IMR-90 (cell line): Measurements from ENCODE around the gene ERP27. TPM values are rescaled to one million over a fixed set of nuclear protein-coding genes. Genes with fewer than 3 reads are reported as not detected.

Experiments used
- ATAC-seq: fragments of 200-7000 bp; cut with Tn5 transposase; 2 replicates; pipeline ENCODE4 v1.9.1; 2020; ENCODE audit warnings: low read depth, mild to moderate bottlenecking, moderate library complexity
- BruUV-seq: library from RNA; stranded (reverse); fragments of 400-500 nt; replicated peaks from 2 replicates; lab custom pipeline; 2021; lab: Mats Ljungman, UMichigan
- CTCF ChIA-PET: fragments of 300-600 bp; formaldehyde crosslinking; extraction: SDS; loops from one replicate; lab custom pipeline; 2021; ENCODE audit warnings: antibody characterized with exemption; lab: Yijun Ruan, JAX
- POLR2A ChIA-PET: fragments of 300-600 bp; sonication (Branson Sonifier 250); formaldehyde crosslinking; loops from one replicate; lab custom pipeline; 2022; ENCODE audit warnings: antibody characterized with exemption; ENCODE audit not compliant: unreplicated experiment; lab: Charles Lee
- DNase-seq: peaks from one replicate; pipeline ENCODE4 v3.0.0; 2013
- H2AFZ ChIP-seq: replicated peaks from 2 replicates; pipeline ENCODE3; 2013; ENCODE audit warnings: low read length, mild to moderate bottlenecking; ENCODE audit not compliant: poor library complexity
- H2AK5ac ChIP-seq: 2 replicates; pipeline ENCODE4 v1.6.1; 2013; ENCODE audit warnings: low read depth, low read length, inconsistent platforms
- H2AK9ac ChIP-seq: replicated peaks from 2 replicates; pipeline ENCODE3; 2013; ENCODE audit warnings: mild to moderate bottlenecking, low read depth, low read length, moderate library complexity; ENCODE audit not compliant: poor library complexity
- H2BK120ac ChIP-seq: 2 replicates; pipeline ENCODE4 v1.6.1; 2013; ENCODE audit warnings: low read depth, low read length, inconsistent platforms
- H2BK15ac ChIP-seq: 3 replicates; pipeline ENCODE4 v1.6.1; 2013; ENCODE audit warnings: low read depth, low read length, inconsistent platforms
- H2BK20ac ChIP-seq: 2 replicates; pipeline ENCODE4 v1.6.1; 2013; ENCODE audit warnings: low read depth, mild to moderate bottlenecking, inconsistent platforms, low read length, moderate library complexity
- H2BK5ac ChIP-seq: 2 replicates; pipeline ENCODE4 v1.6.1; 2013; ENCODE audit warnings: mild to moderate bottlenecking, low read depth, low read length, inconsistent platforms; ENCODE audit not compliant: poor library complexity, severe bottlenecking
- H3K14ac ChIP-seq: replicated peaks from 2 replicates; pipeline ENCODE4 v1.6.1; 2013; ENCODE audit warnings: low read depth, low read length, inconsistent platforms
- H3K18ac ChIP-seq: 2 replicates; pipeline ENCODE4 v1.6.1; 2013; ENCODE audit warnings: low read depth, low read length, control low read depth
- H3K23ac ChIP-seq: 2 replicates; pipeline ENCODE4 v1.6.1; 2013; ENCODE audit warnings: low read depth, low read length, inconsistent platforms
- H3K27ac ChIP-seq: 2 replicates; pipeline ENCODE4 v1.5.1; 2013; ENCODE audit warnings: mild to moderate bottlenecking, control low read depth, low read length; ENCODE audit not compliant: insufficient read depth
- H3K27me3 ChIP-seq: 2 replicates; pipeline ENCODE4 v1.6.1; 2013; ENCODE audit warnings: low read length; ENCODE audit not compliant: control insufficient read depth, insufficient read depth
- H3K36me3 ChIP-seq: 2 replicates; pipeline ENCODE4 v1.6.1; 2013; ENCODE audit warnings: low read length, mixed read lengths; ENCODE audit not compliant: control insufficient read depth, insufficient read depth
- H3K4ac ChIP-seq: 2 replicates; pipeline ENCODE4 v1.6.1; 2013; ENCODE audit warnings: low read depth, low read length, inconsistent platforms
- H3K4me1 ChIP-seq: 2 replicates; pipeline ENCODE4 v1.6.1; 2013; ENCODE audit warnings: low read length, mixed read lengths; ENCODE audit not compliant: control insufficient read depth, insufficient read depth
- H3K4me2 ChIP-seq: 2 replicates; pipeline ENCODE4 v1.6.1; 2013; ENCODE audit warnings: low read depth, mild to moderate bottlenecking, control low read depth, low read length, moderate library complexity
- H3K4me3 ChIP-seq: 2 replicates; pipeline ENCODE4 v1.5.1; 2013; ENCODE audit warnings: low read depth, mild to moderate bottlenecking, control low read depth, low read length, moderate library complexity; ENCODE audit not compliant: insufficient read depth
- H3K56ac ChIP-seq: 2 replicates; pipeline ENCODE4 v1.6.1; 2013; ENCODE audit warnings: low read length, inconsistent platforms; ENCODE audit not compliant: insufficient read depth; ENCODE audit errors: extremely low read depth
- H3K79me1 ChIP-seq, 2 experiments: 2 replicates each; pipeline ENCODE4 v1.6.1; 2013; ENCODE audit warnings: low read length in 2 of 2, inconsistent platforms in 1 of 2, low read depth in 1 of 2
- H3K9ac ChIP-seq: 2 replicates; pipeline ENCODE4 v1.6.1; 2013; ENCODE audit warnings: low read depth, low read length, control low read depth
- H3K9me1 ChIP-seq: 2 replicates; pipeline ENCODE4 v1.6.1; 2013; ENCODE audit warnings: low read length, inconsistent platforms; ENCODE audit not compliant: insufficient read depth
- H3K9me3 ChIP-seq: 2 replicates; pipeline ENCODE4 v1.6.1; 2013; ENCODE audit warnings: low read length; ENCODE audit not compliant: control insufficient read depth, insufficient read depth
- H4K20me1 ChIP-seq: 2 replicates; pipeline ENCODE4 v1.6.1; 2013; ENCODE audit warnings: low read length, inconsistent platforms; ENCODE audit not compliant: insufficient read depth
- H4K5ac ChIP-seq: 2 replicates; pipeline ENCODE4 v1.6.1; 2013; ENCODE audit warnings: mild to moderate bottlenecking, low read depth, low read length, control low read depth
- H4K8ac ChIP-seq, 2 experiments: 2 replicates each; pipeline ENCODE4 v1.6.1; 2013; ENCODE audit warnings: low read depth in 2 of 2, low read length in 2 of 2, control low read depth in 1 of 2, inconsistent platforms in 1 of 2
- H4K91ac ChIP-seq: 2 replicates; pipeline ENCODE4 v1.6.1; 2013; ENCODE audit warnings: low read depth, low read length, inconsistent platforms; ENCODE audit not compliant: insufficient read depth
- BHLHE40 ChIP-seq: fragments of 150-350 bp; IDR thresholded peaks from 2 replicates; pipeline ENCODE4 v1.6.1; 2016; ENCODE audit warnings: mild to moderate bottlenecking, low read depth, low read length
- CEBPB ChIP-seq: IDR thresholded peaks from 2 replicates; pipeline ENCODE4 v1.6.1; 2012; ENCODE audit warnings: low read depth, low read length, improper control_type of control experiment
- FOS ChIP-seq: fragments of 150-350 bp; IDR thresholded peaks from 2 replicates; pipeline ENCODE4 v1.6.1; 2016; ENCODE audit warnings: low read depth, low read length
- MXI1 ChIP-seq: IDR thresholded peaks from 2 replicates; pipeline ENCODE4 v1.6.1; 2012; ENCODE audit warnings: low read depth, mild to moderate bottlenecking, low read length, moderate library complexity, borderline replicate concordance
- RAD21 ChIP-seq: IDR thresholded peaks from 2 replicates; pipeline ENCODE4 v1.6.1; 2012; ENCODE audit warnings: low read length, improper control_type of control experiment
- WGBS, 2 experiments: methylation state at CpG; one replicate each; pipeline versions ENCODE4 v1.1.5 to v1.1.7; 2013; ENCODE audit warnings: missing lambda C conversion rate in 2 of 2; ENCODE audit not compliant: insufficient read length in 1 of 2; ENCODE audit errors: extremely low coverage in 2 of 2; 5-methylcytosine and 5-hydroxymethylcytosine counted together
- dilution Hi-C: fragments of 300-500 bp; cut with HindIII; formaldehyde crosslinking; loops from one replicate; pipeline ENCODE4 v1.14.3; 2018; ENCODE audit warnings: low sequenced_read_pairs; ENCODE audit not compliant: unreplicated experiment
- in situ Hi-C: fragments of 300-500 bp; cut with MboI; formaldehyde crosslinking; loops from 3 replicates; pipeline ENCODE4 v1.14.3; 2019; ENCODE audit warnings: low sequenced_read_pairs, inconsistent platforms, mixed read lengths
- intact Hi-C: fragments of 100-400 bp; cut with micrococcal nuclease; formaldehyde crosslinking; loops from 2 replicates; pipeline ENCODE4 v1.10.0; 2022
- polyA plus RNA-seq, 3 experiments: library from polyadenylated mRNA; depleted of rRNA; stranded (reverse); fragments of >200 nt; gene quantifications; 2 replicates each; pipeline ENCODE4 v1.2.3, GENCODE V29; 2012; ENCODE audit warnings: low replicate concordance in 1 of 3
- total RNA-seq: library from RNA; depleted of rRNA; stranded (reverse); fragments of >200 nt; gene quantifications from 2 replicates; pipeline ENCODE4 v1.2.3, GENCODE V29; 2012

The ERP27 gene
- total and polyA plus RNA-seq, 2 of the 4 experiments (the other 2 are of a cell fraction): not detected

DNA sequence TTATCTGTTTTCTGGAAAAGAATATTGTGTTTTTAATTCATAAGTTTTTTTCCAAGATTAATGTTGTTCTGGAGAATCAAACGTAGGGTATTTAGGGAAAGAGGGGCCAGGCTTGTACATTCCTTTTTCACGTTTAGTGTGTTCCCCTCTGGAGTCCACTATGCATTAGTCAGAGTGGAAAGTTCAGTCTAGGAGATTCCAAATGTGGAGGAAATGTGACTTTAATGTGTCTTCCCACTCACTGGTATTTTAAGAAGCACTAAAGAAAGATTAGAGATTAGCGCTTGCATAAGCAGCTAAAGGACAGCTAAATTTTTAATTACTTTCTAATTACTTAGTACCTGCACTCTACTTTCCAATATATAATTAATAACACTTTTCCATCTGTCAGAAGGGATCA, 30.1 kb upstream of the ERP27 start:
- ATAC-seq (no peak), DNase-seq (no peak)
- Histone ChIP-seq H3K4me3 (no peak overlapping the region), H3K14ac (no peak overlapping the region), H2AK9ac (no peak overlapping the region), H2BK15ac (no peak overlapping the region), H3K18ac (no peak overlapping the region), H4K20me1 (no peaks in the 10 kb centered on the region), H2BK20ac (no peak overlapping the region), H2AK5ac (no peak overlapping the region), H3K9ac (no peak overlapping the region), H3K56ac (no peak overlapping the region), H3K27ac (no peak overlapping the region), H3K36me3 (no peaks in the 10 kb centered on the region), H3K79me1 (no peaks in the 10 kb centered on the region), H2AFZ (no peak overlapping the region), H2BK5ac (no peak overlapping the region), H4K5ac (no peak overlapping the region), H3K27me3 (no peaks in the 10 kb centered on the region), H2BK120ac (no peak overlapping the region), H4K91ac (no peak overlapping the region), H3K4me1 (no peaks in the 10 kb centered on the region; the same call in 1 of the 2 replicates), H3K23ac (no peak overlapping the region), H3K9me3 (no peaks in the 10 kb centered on the region), H3K4ac (no peak overlapping the region), H3K4me2 (no peak overlapping the region), H3K9me1 (no peaks in the 10 kb centered on the region), H4K8ac (no peak overlapping the region)
- dilution Hi-C loops: no loop called here
- WGBS, 2 experiments: no CpG with 5 or more reads among the region's 3 CpGs
- in situ Hi-C loops: no loop called here
- ChIA-PET POLR2A (no interaction called here), CTCF (no interaction called here)
- BruUV-seq: no TSS peak
- TF ChIP-seq MXI1 (no peak), BHLHE40 (no peak), CEBPB (no peak), RAD21 (no peak), FOS (no peak)
- intact Hi-C loops: no loop called here
